Inferior parietal cortex (tissue), 1 donor: ENCODE data around the gene DPH6.
"Not testable (repeated sequence)": the region's sequence is repeated elsewhere in the genome, so short reads cannot be mapped to it uniquely, and the experiment has no call there.

ENCODE experiments used
- DNase-seq: peaks from one replicate; pipeline ENCODE4 v3.0.0-alpha.2; 2016; ENCODE audit errors: extremely low spot score

DPH6 gene

GRCh38 chr15:35329521-35329961, 216.4 kb downstream of the DPH6 start:
- no peak for DNase-seq

DNA sequence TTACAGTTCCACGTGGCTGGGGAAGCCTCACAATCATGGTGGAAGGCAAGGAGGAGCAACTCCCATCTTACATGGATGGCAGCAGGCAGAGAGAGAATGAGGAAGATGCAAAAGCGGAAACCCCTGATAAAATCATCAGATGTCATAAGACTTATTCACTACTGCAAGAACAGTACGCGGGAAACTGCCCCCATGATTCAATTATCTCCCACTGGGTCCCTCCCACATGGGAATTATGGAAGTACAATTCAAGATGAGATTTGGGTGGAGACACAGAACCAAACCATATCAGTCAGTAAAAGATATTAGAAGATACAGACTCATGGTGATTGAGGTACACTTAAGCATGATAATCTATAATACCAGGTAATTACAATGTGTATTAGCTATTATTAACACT, 217.1 kb downstream of the DPH6 start:
- DNase-seq: not testable (repeated sequence)

DNA sequence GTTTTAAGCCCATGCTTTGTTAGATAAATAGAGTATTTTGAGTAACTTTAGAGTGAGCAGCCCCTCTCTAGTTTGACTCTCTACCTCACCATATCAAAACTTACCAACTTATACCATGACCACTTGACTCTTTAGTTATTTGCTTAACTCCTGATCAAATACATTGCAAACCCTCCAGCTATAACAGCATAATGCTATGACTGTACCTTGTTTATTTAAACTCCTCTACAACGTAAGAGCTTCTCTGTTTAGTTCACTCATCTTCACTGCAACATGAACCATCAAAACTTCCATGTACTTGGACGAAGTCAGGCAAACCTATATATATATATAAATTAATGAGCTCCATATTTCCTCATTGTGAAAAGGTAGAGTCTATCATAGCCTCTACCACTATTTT, 218.2 kb downstream of the DPH6 start:
- DNase-seq: no peak

- no peak for DNase-seq
Measured at GRCh38 chr15:35325374-35325941, 220.5 kb downstream of the DPH6 start.

DNA sequence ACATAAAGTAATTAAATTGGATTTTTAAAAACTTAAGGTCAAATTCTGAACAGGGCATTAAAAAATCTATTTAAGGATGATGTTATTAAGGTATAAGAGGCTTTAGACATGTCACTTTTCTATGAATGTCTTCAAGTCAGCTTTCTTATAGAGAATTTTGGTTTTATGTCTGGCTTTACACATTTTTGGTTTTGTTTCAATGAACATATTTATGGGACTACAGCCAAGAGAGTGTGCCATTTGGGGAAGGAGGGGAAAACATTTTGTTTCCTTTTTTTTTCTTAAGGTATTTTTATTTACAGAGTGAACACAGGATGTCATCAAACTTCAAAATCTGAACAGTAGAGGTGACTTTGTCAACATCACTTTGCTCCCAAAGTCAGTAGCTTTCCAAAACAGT, 222.8 kb downstream of the DPH6 start:
- DNase-seq: no peak

DNA sequence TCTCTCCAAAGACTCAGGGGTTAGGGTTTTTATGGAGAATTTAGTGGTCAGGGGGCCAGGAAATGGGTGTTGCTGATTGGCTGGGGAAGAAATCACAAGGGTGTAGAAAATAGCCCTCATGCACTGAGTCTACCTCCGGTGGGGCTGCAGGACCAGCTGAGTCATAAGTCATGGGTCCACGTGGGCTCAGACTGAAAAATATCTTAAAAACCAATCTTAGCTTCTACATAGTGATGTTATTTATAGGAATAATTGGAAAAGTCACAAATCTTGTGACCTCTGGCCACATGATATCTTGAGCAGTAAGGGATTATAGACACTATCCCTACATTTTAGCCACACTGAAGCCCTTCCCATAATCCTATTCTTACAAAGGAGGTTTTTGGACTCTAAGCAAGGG, 224.0 kb downstream of the DPH6 start:
- no peak for DNase-seq

DNA sequence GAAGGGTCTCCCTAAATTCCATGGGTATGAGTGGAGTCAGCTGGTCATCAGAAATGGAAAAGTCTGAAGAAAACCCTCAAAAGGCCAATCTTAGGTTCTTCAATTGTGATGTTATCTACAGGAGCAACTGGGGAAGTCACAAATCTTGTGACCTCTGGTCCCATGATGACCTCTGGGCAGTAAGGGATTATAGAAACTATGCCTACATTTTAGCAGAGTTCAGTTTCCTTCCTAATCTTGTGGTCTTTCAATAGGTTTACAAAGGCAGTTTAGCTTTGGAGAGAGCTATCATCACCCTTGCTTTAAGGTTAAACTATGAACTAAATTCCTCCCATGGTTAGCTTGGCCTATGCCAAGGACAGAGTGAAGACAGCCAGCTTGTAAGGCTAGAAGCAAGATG, 225.1 kb downstream of the DPH6 start:
- no peak for DNase-seq
